Posterior vena cava (tissue), 2 donors: Measurements from ENCODE around the gene TOMM7. TPM values are rescaled to one million over a fixed set of nuclear protein-coding genes. Genes with fewer than 3 reads are reported as not detected.
"Not testable (repeated sequence)": the region's sequence is repeated elsewhere in the genome, so short reads cannot be mapped to it uniquely, and the experiment has no call there.

Source experiments
- DNase-seq: peaks from one replicate; pipeline ENCODE4 v3.0.0-alpha.2; 2020; ENCODE audit warnings: low spot score
- intact Hi-C, 2 donors: fragments of 100-400 bp; cut with DNase I; formaldehyde crosslinking; loops; one replicate each; pipeline versions ENCODE4 v1.14.1 to v1.14.2; 2022 to 2023
- total RNA-seq, 2 donors: library from RNA; stranded (reverse); fragmentation: NEBNext Ultra II Directional; extraction: Animal tissue kit (Norgen Biotek cat#: 25700); gene quantifications; one replicate each; pipeline ENCODE4 v1.2.1, GENCODE V29; 2021
- donor health status: DM: yes; HTN: yes; CAD: no.
- donor health status: DM: yes; HTN: yes; CAD: no.

TOMM7 gene
- total RNA-seq, 2 donors from 2014 or later = 227 to 235 TPM

DNA sequence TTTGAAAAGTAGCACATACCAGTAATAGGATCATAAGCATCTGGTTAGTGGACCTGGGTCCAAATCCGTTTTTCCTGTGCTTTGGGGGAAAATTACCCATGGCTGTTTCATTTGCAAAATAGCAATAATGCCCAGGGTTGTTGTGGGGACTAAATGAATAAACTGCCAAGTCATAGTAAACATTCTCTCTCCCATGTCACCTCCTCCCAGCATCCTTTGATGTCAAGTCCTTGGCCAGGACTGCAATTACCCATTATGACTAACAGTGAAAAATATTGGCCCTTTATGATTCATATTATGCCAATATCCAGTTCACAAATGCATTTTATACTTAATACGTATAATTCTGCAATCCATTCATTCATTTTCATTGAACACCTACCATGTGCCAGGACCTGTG is 23.0 kb downstream of the TOMM7 start:
- intact Hi-C loops = no loop called here
- DNase-seq = no peak

DNA sequence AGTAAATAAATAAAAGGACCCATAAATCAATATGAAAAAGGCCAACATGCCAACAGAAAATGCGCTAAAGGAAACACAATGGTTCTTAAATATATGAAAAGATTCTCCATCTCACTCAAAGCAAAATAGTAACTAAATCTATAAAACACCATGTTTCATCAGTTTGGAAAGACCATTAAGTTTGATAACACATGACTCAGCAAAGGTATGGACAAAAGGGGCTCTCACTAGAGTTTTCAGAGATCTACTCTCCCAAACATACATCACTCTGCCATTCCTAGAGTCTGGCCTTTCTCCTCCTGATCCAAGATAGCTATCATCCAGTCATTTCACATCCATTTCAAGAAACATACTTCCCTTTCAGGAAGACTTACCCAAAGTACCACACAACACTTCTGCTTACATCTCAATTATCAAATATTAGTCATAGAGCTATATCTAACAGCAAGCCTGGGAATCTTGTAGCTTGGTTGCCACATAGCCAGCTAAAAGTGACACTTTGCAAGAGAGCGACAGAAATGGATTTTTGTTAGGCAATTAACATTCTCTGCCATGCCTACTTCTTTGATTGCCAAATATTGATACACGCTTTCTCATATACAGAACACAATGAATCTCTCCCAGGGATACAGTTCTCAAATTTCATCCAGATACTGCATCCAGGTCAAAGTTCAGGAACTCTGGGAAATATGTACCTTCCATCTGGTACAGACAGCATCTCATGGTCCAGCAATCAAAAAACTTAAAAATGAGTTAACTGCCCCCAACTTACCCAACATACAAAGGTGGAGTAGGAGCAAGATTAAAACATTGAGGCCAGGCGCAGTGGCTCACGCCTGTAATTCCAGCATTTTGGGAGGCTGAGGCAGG is 28.8 kb downstream of the TOMM7 start:
- DNase-seq = no peak
- intact Hi-C loops = no loop called here

- no peak for DNase-seq
- intact Hi-C loops = no loop called here
Measured at GRCh38 chr7:22791204-22792158, 31.2 kb downstream of the TOMM7 start.

GRCh38 chr7:22790640-22791039 is 32.0 kb downstream of the TOMM7 start:
- DNase-seq, intact Hi-C loops: not testable (repeated sequence)

DNA sequence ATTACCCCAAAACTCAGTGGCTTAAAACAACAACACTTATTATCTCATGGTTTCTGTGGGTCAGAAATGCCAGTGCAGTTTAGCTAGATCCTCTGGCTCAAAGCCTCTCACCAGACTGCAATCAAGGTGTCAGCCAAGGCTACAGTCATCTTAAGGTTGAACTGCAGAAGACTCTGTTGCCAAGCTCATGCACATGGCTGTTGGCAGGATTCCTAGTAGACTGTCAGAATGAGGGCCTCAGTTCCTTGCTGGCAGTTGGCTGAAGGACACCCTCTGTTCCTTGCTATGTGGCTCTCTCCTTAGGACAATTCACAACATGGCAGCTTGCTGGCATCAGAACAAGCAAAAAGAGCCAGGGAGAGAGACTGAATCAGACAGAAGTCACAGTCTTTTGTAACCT is 34.7 kb downstream of the TOMM7 start:
- intact Hi-C loops = no loop called here
- no peak for DNase-seq

GRCh38 chr7:22786290-22786932 is 36.2 kb downstream of the TOMM7 start:
- intact Hi-C loops = no loop called here
- DNase-seq = no peak

DNA sequence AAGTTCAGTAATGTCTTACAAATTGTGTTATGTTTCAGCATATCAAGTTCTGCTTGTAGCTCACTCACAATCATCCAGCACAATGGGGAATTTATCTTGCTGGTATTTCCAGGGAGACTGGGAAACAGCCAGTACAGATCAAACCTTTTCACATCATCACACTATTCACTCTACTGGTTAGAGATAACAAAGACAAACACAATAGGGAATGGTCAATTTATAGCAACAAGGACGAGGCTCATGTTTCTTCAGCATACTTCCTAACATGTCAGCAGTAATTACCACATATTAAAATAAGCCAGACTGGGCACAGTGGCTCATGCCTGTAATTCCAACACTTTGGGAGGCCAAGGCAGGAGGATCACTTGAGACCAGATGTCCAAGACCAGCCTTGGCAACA is 38.3 kb downstream of the TOMM7 start:
- intact Hi-C loops = no loop called here
- no peak for DNase-seq

DNA sequence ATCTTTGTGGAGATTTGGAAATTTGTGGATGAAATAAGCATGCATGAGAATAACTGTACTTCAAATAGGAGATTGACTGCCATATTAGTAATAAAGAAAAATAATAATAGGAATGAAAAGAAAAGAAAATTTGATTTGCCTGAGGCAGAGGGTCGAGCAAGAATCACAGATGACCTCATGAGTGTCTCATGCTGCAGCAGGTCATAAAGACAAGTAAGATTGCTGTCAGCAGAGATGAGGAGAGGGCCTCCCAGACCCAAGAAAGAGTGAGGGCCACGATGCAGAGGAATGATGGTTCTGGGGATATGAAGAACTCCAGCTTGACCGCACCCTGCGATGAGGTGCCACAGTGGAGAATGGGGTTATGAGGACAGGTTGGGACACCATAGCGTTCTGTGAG is 39.2 kb downstream of the TOMM7 start:
- no peak for DNase-seq
- intact Hi-C loops = no loop called here

DNA sequence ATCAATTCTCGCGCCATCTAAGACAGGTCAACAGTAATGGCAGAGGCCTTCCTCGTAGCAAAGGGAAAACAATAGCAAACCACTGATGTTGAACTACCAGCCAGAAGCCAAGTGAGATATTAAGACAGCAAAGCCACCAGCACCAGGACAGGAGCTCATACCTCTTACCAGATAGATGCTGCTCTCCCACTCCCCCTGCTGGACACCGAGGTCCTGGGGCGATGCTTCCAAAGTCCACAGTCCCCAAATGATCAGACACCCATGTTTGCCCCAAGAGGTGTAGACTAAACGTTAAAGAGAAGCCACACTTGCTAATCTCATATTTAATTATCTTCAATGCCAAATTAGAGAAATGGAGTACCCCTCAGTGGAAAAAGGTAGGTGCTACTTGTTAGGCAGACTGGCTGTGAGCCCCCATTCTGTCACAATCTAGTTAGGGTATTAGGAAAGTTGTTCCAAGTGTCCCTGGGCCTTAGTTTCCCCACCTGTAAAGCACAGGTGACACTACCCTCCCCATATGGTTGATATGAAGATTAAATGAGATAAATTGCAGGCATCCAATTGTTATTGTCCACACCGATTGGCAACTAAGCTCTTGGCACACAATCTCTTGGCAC is 39.9 kb downstream of the TOMM7 start:
- peak; percentile 82 for DNase-seq
- intact Hi-C loops = no loop called here

DNA sequence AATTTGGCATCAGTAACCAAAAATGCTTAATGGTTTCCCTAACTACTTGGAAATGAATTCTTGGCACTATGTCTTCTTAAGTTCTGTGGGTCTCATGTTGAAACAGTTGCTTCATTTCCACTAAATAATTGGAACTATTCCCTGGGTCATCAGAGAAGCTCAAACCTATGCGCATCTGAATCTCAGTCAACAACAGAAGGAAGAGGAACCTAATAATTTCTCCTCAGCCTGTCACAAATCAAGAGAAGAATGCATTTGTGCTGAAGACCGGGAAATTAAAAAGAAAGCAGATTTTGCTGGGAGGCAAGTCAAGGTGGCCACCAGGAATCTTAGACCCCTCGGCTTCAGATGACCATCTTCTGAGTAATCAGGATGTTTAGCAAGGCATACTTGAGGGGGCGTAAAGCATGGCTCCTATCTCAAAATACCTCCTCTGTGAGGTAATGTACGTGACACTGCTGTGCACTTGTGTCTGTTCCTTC is 41.4 kb downstream of the TOMM7 start:
- DNase-seq = no peak
- intact Hi-C loops = no loop called here

DNA sequence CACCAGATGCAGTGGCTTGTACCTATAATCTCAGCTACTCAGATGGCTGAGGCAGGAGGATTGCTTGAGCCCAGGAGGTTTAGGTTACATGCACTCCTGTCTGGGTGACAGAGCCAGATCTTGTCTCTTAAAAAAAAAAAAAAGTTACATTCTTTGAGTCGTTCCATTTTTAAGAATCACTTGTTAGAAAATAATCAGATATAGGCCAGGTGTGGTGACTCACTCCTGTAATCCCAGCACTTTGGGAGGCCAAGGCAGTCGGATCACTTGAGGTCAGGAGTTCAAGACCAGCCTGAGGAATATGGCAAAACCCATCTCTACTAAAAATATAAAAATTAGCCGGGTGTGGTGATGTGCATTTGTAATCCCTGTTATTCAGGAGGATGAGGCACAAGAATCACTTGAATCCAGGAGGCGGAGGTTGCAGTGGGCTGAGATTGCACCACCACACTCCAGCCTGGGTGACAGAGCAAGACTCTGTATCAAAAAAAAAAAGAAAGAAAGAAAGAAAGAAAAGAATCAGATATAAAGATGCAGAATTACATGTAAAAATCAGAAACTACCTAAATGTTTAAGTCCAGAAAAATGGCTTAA is 42.8 kb downstream of the TOMM7 start:
- intact Hi-C loops, DNase-seq: not testable (repeated sequence)

DNA sequence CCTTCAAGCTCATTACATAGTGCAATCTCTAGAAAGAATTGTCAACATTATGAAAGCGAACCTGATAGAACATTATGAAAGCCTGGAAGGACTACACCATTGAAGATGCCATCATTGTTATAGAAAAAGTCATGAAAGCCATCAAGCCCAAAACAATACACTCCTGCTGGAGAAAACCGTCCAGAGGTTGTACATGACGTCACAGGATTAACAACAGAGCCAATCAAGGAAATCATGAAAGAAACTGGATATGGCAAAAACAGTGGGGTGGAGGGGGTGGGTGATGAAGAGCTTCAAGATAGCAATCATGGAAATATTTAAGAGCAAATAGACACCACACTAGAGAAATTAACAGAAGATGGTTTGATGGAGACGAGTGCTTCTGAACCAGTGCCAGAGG is 45.7 kb downstream of the TOMM7 start:
- no peak for DNase-seq
- intact Hi-C loops = no loop called here

DNA sequence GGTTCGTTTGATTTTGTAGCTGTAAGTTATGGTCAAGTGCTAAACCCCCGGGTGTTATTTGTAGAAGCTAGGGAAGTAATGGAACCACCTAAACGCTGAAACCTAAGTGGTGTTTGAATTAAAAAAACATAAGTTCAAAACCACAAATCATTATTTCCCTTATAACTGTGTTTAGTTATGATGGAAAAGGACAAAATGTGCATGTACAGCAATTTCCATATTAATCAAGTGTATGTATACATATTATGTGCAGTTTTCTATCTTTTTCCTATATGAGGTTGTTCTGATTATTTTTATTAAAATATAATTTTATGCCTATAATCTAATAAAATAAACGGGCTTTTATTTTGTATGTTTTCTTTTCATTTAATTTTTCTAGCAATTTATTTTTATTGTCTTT is 49.8 kb downstream of the TOMM7 start:
- DNase-seq = no peak
- intact Hi-C loops = no loop called here

DNA sequence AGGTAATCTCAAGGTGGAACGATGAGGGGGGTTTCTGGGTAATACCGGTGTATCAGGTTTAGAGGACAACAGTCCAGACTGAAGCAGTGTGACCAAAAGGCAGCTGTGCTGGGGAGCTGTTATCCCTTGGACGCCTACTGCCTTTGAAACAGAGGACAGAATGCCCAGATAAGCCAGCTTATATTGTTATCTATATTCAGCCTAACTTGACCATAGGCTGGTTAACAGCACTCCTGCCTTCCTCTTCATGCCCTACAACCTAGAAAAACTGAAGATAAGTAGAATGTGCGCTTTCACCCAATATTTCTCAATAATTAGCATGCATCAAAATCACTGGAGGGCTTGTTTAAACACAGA is 50.8 kb downstream of the TOMM7 start:
- intact Hi-C loops = no loop called here
- DNase-seq = no peak

DNA sequence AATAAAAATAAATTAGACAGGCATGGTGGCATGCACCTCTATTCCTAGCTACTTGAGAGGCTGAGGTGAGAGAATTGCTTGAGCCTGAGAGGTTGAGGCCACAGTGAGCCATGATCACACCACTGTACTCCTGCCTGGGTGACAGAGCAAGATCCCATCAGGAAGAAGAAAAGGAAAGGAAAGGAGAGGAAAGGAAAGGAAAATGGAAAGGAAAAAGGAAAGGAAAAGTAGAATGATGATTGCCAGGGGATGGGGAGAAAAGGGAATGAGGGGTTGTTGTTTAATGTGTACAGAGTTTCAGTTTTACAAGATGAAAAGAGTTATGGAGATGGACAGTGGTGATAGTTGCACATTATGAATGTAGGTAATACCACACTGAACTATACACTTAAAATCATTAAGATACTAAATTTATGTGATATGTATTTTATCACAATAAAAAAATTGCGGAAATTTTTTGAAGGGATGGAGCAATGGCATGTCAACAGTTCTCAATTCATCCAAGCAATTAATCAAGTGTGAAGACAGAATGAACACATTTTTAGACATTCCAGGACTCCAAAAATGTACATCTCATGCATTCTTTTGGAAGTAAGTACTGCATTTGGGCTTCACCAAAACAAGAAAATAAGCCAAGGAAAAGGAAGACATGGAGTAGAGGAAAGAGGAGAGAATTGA is 51.3 kb downstream of the TOMM7 start:
- intact Hi-C loops = no loop called here
- DNase-seq = no peak

DNA sequence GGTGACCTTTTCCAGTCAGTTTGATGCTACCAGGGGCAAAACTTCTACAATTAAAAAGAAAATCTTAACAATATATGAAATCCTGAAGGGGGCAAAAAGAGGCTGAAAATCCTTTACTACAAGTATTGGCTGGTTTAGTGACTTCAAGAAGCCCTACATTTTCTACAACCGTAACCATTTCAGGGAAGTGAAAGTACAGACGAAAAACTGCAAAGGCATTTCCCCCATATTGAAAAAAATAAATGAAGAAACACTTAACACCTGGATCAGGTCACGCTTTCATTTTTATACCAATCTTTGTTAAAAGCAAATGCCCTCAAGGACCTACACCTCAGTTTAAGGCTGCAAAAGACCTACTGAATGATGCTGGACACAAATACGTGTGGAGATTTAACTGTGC is 57.0 kb downstream of the TOMM7 start:
- intact Hi-C loops = no loop called here
- DNase-seq = no peak
